Motor neuron (in vitro differentiated cells): ENCODE results near the gene CAVIN4. TPM values are rescaled to one million over a fixed set of nuclear protein-coding genes. Genes with fewer than 3 reads are reported as not detected.

Experiments
- ATAC-seq, 8 experiments: fragments of 200-7000 bp; cut with Tn5 transposase; replicated peaks in 6 of 8; 2 replicates each; pipeline ENCODE4 v1.8.0; 2021; ENCODE audit warnings: mild to moderate bottlenecking in 8 of 8, moderate library complexity in 8 of 8
- H3K27ac ChIP-seq, 2 donors: fragments of 250-450 bp; sonication (Bioruptor Pico); 2 replicates each; pipeline ENCODE4 v1.9.0; 2021; ENCODE audit warnings: antibody characterized with exemption in 2 of 2, mild to moderate bottlenecking in 2 of 2, moderate library complexity in 1 of 2
- H3K4me1 ChIP-seq, 2 donors: fragments of 250-450 bp; sonication (Bioruptor Pico); replicated peaks in 1 of 2; 2 replicates each; pipeline ENCODE4 v1.6.1; 2021; ENCODE audit warnings: antibody characterized with exemption in 2 of 2, mild to moderate bottlenecking in 2 of 2, moderate library complexity in 1 of 2
- H3K4me3 ChIP-seq, 5 donors: fragments of 250-450 bp; sonication (Bioruptor Pico); 2 replicates each; pipeline ENCODE4 v1.9.0; 2021; ENCODE audit warnings: antibody characterized with exemption in 5 of 5, mild to moderate bottlenecking in 5 of 5, moderate library complexity in 4 of 5
- WGBS, 10 experiments: fragments of 450-650 bp; shearing (Covaris generic); methylation state at CpG; one replicate each; pipeline ENCODE4 v1.0.0; 2022; 5-methylcytosine and 5-hydroxymethylcytosine counted together
- in situ Hi-C, 9 experiments: fragments of 400-800 bp; cut with MboI; loops; one replicate each; pipeline ENCODE4 v1.15.0; 2021; ENCODE audit warnings: low sequenced_read_pairs in 9 of 9, low pct_unique_long_range_greater_than_20kb in 2 of 9; ENCODE audit not compliant: unreplicated experiment in 9 of 9
- total RNA-seq, 8 experiments: library from RNA; unstranded; fragments of 300-600 nt; gene quantifications; 2 replicates each; pipeline versions ENCODE4 v1.2.3 to v1.2.4, GENCODE V29; 2022

CAVIN4 gene
- total RNA-seq, 8 experiments from 2014 or later: 0.81 to 8.8 (median 3.4) TPM

DNA sequence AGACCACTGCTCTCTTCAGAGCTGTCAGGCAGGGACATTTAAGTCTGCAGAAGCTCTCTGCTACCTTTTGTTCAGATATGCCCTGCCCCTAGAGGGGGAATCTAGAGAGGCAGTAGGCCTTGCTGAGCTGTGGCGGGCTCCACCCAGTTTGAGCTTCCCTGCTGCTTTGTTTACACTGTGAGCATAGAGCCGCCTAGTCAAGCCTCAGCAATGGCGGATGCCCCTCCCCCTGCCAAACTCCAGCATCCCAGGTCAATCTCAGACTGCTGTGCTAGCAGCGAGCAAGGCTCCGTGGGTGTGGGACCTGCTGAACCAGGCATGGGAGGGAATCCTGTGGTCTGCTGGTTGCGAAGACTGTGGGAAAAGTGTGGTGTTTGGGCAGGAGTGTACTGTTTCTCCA is 59.9 kb downstream of the CAVIN4 start:
- no peak overlapping the region for H3K27ac ChIP-seq
- 0 to 73% (median 53%) methylated on average over 1 to 4 of the region's 6 CpGs; no CpG with 5 or more reads in 6 of the 10 experiments for WGBS, 10 experiments
- peaks cover 13 to 32% of the 10 kb centered on the region in 2 donors for H3K4me1 ChIP-seq
- peak in 2 of 8 experiments; percentile 28 to 40 for ATAC-seq
- in situ Hi-C loops: no loop called here
- no peak overlapping the region for H3K4me3 ChIP-seq

Other genes starting within 250 kb of the CAVIN4 start
- 10 to 100 TPM; 18.6 to 53.3 (median 28.4) TPM for gene TEX10, start 225.1 kb upstream of the CAVIN4 start, total RNA-seq
- 10 to 100 TPM; 27.7 to 56.0 (median 34.6) TPM for gene MSANTD3, start 150.9 kb upstream of the CAVIN4 start, total RNA-seq
- gene TMEFF1, start 104.9 kb upstream of the CAVIN4 start, total RNA-seq: 10 to 100 TPM in 5 of 8 experiments, under 1 TPM in 2, not detected in 1; 0.31 to 34.7 (median 31.7) TPM